GM19395 (cell line): Measurements from ENCODE around the gene ZFP69.
A peak's percentile ranks its signal among the peaks of the same experiment; 100 is the strongest.
"Not testable (repeated sequence)": the region's sequence is repeated elsewhere in the genome, so short reads cannot be mapped to it uniquely, and the experiment has no call there.

ENCODE experiments used
- ATAC-seq: cut with Tn5 transposase; IDR thresholded peaks from one replicate; pipeline ENCODE4 v1.9.1; 2021; ENCODE audit warnings: mild to moderate bottlenecking, moderate library complexity; ENCODE audit not compliant: unreplicated experiment

The ZFP69 gene

DNA sequence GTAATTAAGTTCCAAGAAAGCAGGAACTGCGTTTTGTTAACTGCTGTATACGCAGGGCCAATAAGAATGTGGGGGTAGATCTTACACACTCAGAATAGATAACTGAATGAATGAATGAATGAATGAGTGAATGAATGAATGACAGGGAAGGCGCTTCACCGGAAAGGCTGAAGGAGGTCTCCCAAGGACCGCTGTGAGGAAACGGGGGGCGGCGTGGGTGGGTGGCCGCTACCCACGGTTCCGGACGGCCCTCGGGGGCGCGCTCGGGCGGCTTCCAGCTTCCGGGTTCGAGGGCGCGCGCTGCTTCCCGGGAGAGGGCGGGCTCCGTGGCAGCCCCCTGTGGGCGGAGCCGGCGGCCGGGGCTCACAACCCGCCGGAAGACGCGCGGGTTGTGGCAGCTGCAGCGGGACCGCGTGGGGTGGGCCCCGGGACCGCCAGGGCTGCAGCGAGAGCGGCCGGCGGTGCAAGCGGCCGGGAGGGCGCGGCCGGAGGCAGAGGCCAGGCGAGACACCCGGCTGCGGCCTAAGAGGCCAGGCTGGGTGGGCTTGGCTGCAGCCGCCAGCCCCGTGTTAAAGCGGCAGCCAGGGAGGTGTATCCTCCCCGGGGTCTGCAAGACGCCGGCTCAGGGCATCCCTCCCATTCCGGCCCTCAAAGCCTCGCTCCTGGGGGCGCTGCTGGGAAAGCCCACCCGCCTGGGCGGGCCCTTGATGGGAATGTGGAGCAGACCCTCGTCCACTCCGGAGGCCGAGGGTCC is at the start of gene ZFP69:
Gene ZFP69 (plus strand): TSS at position 367 of the 754 bp plus-strand sequence. CDS start 2,072 bp downstream, outside the sequence.
- ATAC-seq, result peak; percentile 72

DNA sequence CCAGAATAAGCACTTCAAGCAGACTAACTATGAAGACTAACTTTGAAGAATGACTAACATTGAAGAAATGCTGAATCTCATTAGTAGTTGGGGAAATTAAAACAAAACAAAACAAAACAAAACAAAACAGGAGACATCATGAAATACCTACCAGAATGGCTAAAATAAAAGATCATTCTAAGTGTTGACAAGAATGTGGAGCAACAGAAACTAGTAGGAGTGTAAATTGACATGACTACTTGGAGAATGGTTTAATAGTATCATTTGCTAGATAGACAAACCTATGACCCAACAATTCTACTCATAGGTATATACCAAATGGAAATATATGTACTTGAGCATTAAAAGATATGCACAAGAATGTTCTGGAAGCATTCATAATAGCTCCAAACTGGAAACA is 45.7 kb upstream of the ZFP69 start:
- no peak for ATAC-seq

DNA sequence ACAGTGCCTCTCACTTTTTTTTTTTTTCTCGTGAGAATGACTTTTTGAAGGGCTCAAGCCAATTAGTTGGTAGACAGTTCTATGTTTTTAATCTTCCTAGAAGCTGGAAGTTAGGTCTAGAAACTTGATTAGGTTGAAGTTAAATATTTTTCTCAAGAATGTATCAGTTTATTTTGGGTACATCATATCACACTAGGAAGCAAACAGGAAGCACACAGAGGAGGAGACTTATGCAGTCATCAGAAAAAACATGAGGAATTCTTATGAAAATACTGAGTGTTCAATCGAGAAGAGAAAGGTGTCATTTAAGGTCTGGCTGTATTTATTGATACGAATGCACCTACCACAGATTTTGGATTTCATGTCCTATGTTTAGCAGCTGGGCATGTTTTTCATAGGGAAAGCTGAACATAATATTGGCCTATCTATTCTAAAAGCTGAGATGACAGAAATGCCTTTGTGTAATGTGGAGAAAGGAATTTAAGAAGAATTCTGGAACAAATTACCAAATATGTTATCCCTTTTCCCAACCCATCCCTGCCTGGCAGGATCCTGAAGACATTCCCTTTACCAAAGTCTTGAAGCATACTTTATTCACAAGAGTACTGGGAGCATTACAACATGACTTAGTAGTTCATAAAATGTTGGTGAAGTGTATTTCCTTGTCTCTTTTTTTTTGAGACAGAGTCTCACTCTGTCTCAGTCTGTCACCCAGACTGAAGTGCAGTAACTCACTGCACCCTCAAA is 44.3 kb upstream of the ZFP69 start:
- ATAC-seq, result no peak

DNA sequence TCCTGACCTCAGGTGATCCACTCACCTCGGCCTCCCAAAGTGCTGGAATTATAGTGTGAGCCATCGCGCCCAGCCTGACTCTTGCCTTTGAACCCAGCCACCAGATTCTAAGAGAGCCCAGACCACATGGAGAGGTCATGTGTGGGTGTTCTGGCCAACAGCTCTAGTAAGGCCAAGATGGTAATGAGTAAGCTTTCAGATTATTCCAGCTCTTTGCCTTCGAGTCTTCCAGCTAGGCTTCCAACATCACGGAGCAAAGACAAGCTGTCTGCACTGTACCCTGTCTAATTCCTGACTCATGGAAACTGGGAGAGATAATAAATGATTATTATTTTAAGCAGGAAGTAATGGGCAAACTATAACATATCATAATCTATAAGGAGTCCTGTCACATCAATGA is 41.6 kb upstream of the ZFP69 start:
- ATAC-seq, result no peak

DNA sequence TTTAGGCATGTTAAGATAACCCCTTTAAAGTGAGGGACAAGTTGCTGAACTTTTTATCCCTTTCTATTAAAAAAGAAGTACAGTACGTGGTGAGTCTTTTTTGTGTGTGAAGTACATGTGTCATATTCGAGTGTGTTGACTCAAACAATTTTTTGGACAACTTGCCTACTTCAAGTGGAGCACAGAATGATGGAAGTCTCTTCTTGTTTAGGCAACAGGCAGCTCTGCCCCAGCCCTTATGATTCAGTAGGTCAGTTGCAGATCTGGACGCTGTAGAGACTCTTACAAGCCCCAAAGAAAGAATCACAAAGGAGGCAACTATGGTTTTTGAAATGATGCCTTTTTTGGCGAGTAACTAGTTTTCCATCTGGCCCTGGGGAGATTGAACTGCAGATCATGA is 41.2 kb upstream of the ZFP69 start:
- ATAC-seq, result no peak

DNA sequence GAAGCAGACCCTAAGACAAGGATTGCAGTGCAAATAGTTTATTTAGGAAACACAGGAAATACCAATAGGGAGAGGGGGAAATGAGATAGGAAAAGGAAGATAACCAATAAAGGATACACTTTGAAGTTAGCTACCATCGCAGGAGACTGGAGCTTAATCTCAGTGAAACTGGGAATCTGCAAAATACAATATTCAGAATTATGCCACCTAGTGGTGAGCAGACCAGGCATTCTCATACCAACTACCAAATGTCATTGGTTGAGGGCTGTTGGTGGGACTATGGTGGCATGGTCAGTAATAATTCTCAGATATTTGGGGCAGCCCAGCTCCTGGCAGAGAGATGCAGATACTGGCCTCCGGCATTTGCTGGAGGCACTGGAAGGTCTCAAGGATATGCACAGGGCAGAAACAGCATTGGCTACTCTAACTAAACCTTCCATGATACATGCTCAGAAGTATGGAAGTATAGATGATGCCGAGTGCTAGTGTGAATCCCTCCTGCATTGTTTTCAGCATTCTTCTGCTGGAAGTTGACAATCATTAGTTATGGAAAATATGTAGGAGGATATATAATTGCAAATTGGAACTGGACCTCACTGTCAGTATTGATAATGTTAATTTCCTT is 38.6 kb upstream of the ZFP69 start:
- no peak for ATAC-seq

DNA sequence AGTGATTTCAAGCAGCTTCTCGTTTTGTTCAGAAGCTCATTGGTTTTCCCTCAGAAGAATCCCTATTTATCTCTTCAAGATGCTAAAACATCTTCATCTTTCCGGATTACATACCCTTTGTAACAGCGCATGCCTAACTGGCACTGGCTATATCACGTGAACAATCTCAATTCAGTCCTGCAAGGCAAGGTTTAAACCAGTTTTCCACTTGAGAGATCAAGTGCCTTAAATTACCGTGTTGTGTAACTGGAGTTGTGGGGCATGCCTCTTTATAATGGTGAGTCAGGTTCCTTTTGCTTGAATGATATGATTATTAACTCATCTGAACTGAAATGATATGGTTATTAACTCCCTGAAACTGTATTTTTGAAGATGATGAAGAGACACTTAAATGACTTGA is 37.8 kb upstream of the ZFP69 start:
- ATAC-seq, result no peak

DNA sequence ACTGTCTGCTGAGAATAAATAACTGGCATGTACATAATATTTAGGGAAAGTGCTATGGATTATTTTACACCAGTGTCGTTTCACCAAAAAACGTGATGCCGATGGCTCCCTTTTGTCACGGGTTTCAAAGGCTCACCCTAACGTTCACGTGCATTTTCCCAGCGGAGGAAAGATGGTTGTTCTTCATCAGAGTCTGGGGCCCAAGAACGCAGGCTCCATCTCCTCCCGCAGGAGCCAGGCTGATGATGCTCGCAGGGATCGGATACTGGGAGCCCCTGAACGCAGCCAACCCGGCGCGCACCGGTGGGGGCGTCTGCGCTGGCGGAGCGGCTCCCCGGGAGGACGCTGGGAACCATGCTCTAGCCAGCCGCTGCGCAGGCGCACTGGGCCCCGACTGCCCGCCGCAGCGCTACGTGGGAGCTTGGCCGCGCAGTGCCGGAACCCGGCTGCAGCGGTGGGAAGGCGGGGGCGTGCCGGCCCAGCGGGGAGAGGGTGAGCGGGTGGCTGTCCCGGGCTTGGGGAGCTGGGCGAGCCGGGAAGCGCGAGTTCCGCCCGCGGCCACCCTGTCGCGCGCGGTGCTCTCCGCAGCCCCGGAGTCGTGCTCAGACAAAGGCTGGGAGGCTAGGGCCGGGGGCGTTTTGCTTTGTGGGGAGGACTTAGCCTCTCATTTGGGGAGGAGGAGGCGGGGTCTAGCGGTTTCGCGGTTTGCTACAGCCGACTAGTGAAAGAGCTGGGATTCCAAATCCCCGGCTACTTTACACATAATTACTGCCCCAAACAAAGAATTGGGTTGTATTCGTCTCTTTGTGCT is 27.2 kb upstream of the ZFP69 start, which contains the start of gene ZFP69B:
Gene ZFP69B (plus strand): TSS at position 793 of the 811 bp plus-strand sequence. CDS start 486 bp downstream, outside the sequence.
- peak; percentile 84 for ATAC-seq

DNA sequence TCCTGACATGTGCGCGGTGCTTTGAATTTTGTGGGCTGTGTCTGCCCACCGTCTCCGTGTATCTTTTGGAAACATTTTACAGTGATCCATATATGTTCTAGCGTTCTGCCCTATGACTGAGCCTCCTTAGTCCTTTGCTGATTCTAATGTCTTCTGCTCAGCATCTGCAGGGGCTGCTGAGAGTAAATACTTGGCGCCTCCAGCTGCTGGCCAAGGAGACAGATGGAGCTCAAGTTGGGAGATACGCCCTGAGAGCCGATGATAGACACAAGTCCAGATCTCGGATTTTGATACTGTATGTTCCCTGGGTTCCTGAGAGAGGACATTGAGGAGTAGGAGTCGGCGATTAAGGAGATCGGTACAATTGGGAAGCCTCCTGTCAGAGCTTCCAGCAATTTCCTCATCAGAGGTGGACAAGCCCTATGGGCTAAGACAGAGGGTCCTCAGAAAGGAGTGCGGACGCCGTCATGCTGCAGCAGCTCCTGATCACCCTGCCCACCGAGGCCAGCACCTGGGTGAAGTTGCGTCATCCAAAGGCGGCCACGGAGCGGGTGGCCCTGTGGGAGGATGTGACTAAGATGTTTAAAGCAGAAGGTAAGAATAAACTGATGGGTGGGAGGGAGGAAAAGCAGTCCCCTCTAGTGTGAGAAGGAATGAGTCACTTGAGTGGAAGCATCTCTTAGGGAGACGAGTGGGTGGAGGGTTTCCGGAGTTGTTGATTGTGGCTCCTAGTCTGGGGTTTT is 26.4 kb upstream of the ZFP69 start:
- peak; percentile 37 for ATAC-seq

DNA sequence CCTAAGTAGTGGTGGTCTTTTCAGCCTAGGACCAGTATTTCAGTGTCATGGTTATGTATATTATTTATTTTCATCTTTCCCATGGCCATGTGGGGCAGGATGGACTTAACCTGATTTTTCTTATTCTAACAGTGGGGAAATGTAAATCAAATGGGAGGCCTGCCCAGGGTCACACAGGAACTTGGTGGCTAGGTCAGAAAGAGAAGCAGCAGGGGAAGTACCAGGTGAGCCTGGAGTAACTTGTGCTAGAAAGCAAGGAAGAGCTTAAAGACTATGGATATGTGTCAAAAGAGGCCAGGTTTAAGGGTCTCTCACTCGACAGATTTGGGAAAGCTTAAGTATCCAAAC is 25.9 kb upstream of the ZFP69 start:
- ATAC-seq, result no peak

DNA sequence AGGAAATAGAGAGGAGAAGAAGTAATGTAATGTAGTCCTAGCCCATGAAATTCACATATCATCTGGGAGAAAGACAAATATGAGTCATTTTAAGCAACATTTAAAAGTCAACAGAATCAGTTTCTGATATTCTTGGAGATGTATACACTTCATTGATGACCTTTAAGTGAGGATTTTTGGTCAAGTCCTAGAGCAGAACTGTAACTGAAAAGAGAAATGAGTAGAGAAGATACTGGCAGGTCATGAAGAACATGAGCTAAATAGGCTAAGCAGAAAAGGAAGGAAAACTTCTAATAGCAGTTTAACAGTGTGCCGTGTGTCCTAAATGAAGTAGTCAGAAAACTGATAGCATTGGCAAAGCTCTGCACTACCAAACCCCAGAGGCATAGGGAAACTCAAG is 22.2 kb upstream of the ZFP69 start:
- no peak for ATAC-seq

DNA sequence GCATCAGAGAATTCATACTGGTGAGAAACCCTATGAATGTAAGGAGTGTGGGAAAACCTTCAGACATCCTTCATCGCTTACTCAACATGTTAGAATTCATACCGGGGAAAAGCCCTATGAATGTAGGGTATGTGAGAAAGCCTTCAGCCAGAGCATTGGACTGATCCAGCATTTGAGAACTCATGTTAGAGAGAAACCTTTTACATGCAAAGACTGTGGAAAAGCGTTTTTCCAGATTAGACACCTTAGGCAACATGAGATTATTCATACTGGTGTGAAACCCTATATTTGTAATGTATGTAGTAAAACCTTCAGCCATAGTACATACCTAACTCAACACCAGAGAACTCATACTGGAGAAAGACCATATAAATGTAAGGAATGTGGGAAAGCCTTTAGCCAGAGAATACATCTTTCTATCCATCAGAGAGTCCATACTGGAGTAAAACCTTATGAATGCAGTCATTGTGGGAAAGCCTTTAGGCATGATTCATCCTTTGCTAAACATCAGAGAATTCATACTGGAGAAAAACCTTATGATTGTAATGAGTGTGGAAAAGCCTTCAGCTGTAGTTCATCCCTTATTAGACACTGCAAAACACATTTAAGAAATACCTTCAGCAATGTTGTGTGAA is 14.0 kb upstream of the ZFP69 start:
- ATAC-seq, result no peak

DNA sequence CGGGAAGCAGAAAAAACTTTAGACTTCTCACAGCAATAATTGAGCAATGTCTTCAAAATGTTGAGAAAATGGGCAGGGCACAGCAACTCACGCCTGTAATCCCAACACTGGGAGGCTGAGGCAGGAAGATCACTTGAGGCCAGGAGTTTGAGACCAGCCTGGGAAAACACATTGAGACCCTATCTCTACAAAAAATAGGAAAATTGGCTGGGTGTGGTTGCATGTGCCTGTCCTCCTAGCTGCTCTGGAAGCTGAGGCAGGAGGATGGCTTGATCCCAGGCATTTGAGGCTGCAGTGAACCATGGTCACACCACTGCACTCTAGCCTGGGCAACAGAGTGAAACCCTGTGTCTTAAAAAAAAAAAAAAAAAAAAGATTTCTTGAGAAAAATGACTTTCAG is 7.8 kb upstream of the ZFP69 start:
- no peak for ATAC-seq

DNA sequence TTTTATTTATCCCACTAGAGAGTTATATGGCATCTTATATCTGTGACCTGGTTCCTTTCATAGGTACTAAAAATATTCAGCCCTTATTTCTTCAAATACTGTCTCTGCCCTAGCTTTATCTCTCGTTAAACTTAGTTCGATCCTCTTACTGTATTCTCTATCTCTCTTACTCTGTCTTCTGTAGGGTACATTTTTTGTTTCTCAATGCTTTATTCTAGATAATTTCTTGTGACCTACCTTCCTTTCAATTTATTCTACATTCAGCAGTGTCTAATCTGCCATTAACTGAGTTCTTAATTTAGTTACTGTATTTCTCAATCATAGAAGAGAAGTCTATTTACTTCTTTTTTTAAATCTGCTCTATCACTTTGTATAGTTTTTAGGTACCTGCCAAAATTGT is 1.8 kb upstream of the ZFP69 start:
- no peak for ATAC-seq

DNA sequence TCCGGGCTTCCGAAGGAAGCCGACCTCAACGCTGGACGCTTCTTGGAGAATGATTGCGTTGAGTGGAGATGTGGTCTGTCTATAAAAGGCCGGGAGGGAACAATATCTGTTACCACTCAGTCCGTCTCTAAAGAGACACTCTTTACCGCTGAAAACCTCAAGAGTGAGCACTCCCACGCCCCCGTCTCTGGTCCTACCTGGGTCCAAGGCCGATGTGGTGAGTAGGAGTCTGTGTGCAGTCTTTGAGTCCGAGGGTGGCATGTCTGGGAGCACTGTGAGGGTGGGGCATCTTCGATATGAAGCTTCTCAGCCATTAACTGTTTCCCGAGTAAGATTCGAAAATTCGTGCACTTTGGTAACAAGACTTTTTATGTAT is 576 bp downstream of the ZFP69 start:
- ATAC-seq, result peak; percentile 43

DNA sequence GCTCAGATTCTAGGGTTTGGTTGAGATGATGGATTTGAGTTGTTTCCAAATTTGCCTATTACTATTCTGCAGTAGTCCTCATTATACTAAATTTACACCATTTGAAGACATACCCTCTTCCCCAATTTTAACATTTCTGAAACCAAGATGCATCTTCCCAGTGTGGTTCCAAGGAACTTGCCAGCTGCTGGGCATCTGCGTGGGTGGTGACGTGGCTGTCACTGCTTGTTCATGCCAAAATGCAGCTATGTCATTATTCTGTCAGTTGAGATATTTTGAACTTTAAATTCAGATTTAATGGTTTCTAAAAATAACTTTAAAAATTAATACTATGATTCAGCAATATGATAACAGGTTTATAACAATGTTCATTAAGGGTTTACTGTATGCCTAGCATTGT is 1.2 kb downstream of the ZFP69 start:
- ATAC-seq, result no peak

DNA sequence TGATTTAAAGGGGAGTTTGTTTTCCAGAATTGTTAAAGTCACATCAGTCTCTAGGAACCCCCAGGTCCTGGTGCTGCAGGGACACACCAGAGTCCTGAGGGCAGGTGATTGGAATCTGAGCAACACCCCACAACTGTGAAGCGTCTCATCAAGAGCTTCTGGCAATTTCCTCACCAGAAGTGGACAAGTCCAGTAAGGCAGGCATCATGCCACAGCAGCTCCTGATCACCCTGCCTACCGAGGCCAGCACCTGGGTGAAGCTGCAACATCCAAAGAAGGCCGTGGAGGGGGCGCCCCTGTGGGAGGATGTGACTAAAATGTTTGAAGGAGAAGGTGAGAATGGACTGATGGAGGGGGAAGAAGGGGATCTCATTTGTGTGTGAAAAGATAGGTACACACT is 2.1 kb downstream of the ZFP69 start:
- no peak for ATAC-seq

DNA sequence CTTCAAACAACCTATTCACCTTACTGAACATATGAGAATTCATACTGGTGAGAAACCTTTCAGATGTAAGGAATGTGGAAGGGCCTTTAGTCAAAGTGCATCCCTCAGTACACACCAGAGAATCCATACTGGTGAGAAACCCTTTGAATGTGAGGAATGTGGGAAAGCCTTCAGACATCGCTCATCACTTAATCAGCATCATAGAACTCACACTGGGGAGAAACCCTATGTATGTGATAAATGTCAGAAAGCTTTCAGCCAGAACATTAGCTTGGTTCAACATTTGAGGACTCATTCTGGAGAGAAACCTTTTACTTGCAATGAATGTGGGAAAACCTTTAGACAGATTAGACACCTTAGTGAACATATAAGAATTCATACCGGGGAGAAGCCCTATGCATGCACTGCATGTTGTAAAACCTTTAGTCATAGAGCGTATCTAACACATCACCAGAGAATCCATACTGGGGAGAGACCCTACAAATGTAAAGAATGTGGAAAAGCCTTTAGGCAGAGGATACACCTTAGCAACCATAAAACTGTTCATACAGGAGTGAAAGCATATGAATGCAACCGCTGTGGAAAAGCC is 18.3 kb downstream of the ZFP69 start:
- ATAC-seq, result no peak

DNA sequence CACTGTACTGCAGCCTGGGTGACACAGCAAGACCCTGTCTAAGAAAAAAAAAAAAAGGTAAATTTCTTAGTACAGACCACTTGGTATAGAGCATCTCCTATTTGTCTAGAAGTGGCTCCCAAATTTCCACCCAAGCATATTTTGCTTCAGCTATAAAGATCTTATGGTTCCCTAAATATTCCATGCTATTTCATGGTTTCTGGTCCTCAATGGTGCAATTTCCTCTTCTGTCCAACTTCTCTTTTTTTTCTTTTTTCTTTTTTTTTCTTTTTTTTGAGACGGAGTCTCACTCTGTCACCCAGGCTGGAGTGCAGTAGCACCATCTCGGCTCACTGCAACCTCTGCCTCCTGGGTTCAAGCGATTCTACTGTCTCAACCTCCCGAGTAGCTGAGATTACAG is 25.6 kb downstream of the ZFP69 start:
- ATAC-seq, result not testable (repeated sequence)

DNA sequence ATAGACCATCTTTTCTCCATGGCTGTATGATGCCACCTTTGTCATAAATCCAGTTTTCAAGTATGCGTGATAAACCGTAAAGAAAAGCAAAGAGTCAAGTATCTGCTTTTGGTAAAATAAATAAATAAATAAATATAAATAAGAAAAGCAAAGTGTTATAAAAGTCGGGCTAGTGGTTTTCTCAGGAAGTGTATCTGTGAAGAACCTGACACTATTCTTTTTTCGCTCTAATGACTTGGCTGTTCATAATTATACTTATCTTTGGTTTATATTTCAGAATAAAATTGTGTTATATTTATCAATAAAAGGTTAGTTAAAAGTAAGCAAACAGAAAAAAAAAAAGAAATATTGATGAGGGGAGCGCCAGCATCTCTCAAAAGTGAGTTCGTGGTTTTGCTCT is 30.9 kb downstream of the ZFP69 start:
- no peak for ATAC-seq
